PC-3 (cell line): ENCODE data around the gene UFM1. TPM values are rescaled to one million over a fixed set of nuclear protein-coding genes. Genes with fewer than 3 reads are reported as not detected.
"Not testable (repeated sequence)": the region's sequence is repeated elsewhere in the genome, so short reads cannot be mapped to it uniquely, and the experiment has no call there.

Experiments used
- ATAC-seq: fragments of 200-7000 bp; cut with Tn5 transposase; 2 replicates; pipeline ENCODE4 v1.9.1; 2020; ENCODE audit warnings: mild to moderate bottlenecking, moderate library complexity
- BruUV-seq: library from RNA; stranded (reverse); fragments of 400-500 nt; replicated peaks from 2 replicates; lab custom pipeline; 2021; lab: Mats Ljungman, UMichigan
- CTCF ChIA-PET: fragments of 300-600 bp; sonication (Branson Sonifier 250); formaldehyde crosslinking; loops from one replicate; lab custom pipeline; 2022; ENCODE audit warnings: antibody characterized with exemption; lab: Charles Lee
- POLR2A ChIA-PET: fragments of 300-600 bp; sonication (Branson Sonifier 250); formaldehyde crosslinking; loops from one replicate; lab custom pipeline; 2022; ENCODE audit warnings: antibody characterized with exemption; ENCODE audit not compliant: unreplicated experiment; lab: Charles Lee
- DNase-seq: peaks from one replicate; pipeline ENCODE4 v3.0.0-alpha.2; 2015
- H2AFZ ChIP-seq: fragments of 300-600 bp; sonication (generic); 2 replicates; pipeline ENCODE4 v1.6.0; 2016; ENCODE audit warnings: antibody characterized with exemption, low read length
- H3F3A ChIP-seq: fragments of 300-600 bp; sonication (generic); one replicate; pipeline ENCODE4 v1.6.0; 2017; ENCODE audit warnings: antibody characterized with exemption, low read length, control low read depth, mild to moderate bottlenecking; ENCODE audit not compliant: unreplicated experiment
- H3K27ac ChIP-seq: fragments of 300-600 bp; sonication (generic); 2 replicates; pipeline ENCODE4 v1.5.1; 2016; ENCODE audit warnings: mild to moderate bottlenecking, low read length
- H3K27me3 ChIP-seq: fragments of 300-600 bp; sonication (generic); 2 replicates; pipeline ENCODE4 v1.6.1; 2016; ENCODE audit warnings: low read length, mixed read lengths
- H3K36me3 ChIP-seq: fragments of 300-600 bp; sonication (generic); 2 replicates; pipeline ENCODE4 v1.6.1; 2016; ENCODE audit warnings: low read depth, mixed run types, low read length, mixed read lengths
- H3K4me1 ChIP-seq: fragments of 300-600 bp; sonication (generic); 2 replicates; pipeline ENCODE4 v1.5.1; 2016; ENCODE audit warnings: low read length; ENCODE audit not compliant: insufficient read depth
- H3K4me2 ChIP-seq: fragments of 300-600 bp; sonication (generic); 2 replicates; pipeline ENCODE4 v1.6.0; 2016; ENCODE audit warnings: low read length
- H3K4me3 ChIP-seq: fragments of 300-600 bp; sonication (generic); 2 replicates; pipeline ENCODE4 v1.5.1; 2016; ENCODE audit warnings: mild to moderate bottlenecking, low read length, mixed read lengths
- H3K79me2 ChIP-seq: fragments of 300-600 bp; sonication (generic); 2 replicates; pipeline ENCODE4 v1.6.1; 2017; ENCODE audit warnings: low read length, mixed read lengths
- H3K9ac ChIP-seq: fragments of 300-600 bp; sonication (generic); 2 replicates; pipeline ENCODE4 v1.6.0; 2016; ENCODE audit warnings: mild to moderate bottlenecking, low read length
- H3K9me2 ChIP-seq: fragments of 300-600 bp; sonication (generic); replicated peaks from 2 replicates; pipeline ENCODE4 v1.6.1; 2016; ENCODE audit warnings: mixed run types, low read length, mixed read lengths
- H3K9me3 ChIP-seq: fragments of 300-600 bp; sonication (generic); 2 replicates; pipeline ENCODE4 v1.6.1; 2016; ENCODE audit warnings: low read length, mixed read lengths
- H4K20me1 ChIP-seq: fragments of 300-600 bp; sonication (generic); 2 replicates; pipeline ENCODE4 v1.6.1; 2016; ENCODE audit warnings: low read length, mixed read lengths
- EZH2 ChIP-seq: fragments of 300-600 bp; sonication (generic); IDR thresholded peaks from one replicate; pipeline ENCODE4 v1.6.1; 2017; ENCODE audit warnings: antibody characterized with exemption, mild to moderate bottlenecking, low read length; ENCODE audit not compliant: unreplicated experiment
- EZH2phosphoT487 ChIP-seq: fragments of 300-600 bp; sonication (generic); IDR thresholded peaks from 2 replicates; pipeline ENCODE4 v1.6.1; 2018; ENCODE audit warnings: mild to moderate bottlenecking, antibody characterized with exemption, low read length, borderline replicate concordance
- intact Hi-C: fragments of 100-400 bp; cut with micrococcal nuclease; formaldehyde crosslinking; loops from 2 replicates; pipeline ENCODE4 v1.9.0; 2023
- total RNA-seq: library from RNA; depleted of rRNA; stranded (reverse); fragments of >200 nt; gene quantifications from 2 replicates; pipeline ENCODE4 v1.2.3, GENCODE V29; 2014
- TF ChIP-seq, protein P1 (sequence below): fragments of 300-600 bp; sonication (generic); conservative IDR thresholded peaks from 2 replicates; pipeline ENCODE4 v1.5.1; 2017; ENCODE audit warnings: antibody characterized with exemption, low read depth, mild to moderate bottlenecking, low read length

UFM1 gene
- total RNA-seq, 1 experiment from 2014 or later = 30.3 TPM

DNA sequence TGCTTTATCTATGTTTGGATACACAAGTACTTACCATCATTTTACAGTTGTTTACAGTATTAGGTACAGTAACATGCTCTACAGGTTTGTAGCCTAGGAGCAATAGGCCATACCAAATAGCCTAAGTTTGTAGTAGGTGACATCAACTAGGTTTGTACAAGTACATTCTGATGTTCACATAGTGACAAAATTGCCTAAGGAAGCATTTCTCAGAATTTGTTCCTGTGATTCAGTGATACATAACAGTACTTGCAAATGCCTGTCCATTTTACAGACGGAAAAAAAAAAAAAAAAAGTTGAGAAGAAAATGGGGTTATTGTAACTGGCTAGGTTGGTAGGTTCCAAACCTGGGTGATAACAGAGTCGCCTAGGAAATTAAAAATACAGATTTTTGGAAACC lies 13.6 kb downstream of the UFM1 start:
- Histone ChIP-seq H3K36me3 (peaks cover 14% of the 10 kb centered on the region), H3K4me2 (no peak overlapping the region), H2AFZ (no peak overlapping the region), H3K9ac (no peak overlapping the region), H3K4me3 (no peak overlapping the region), H3F3A (no peaks in the 10 kb centered on the region), H3K9me3 (no peaks in the 10 kb centered on the region), H3K4me1 (peaks cover 20% of the 10 kb centered on the region), H4K20me1 (no peaks in the 10 kb centered on the region), H3K9me2 (no peaks in the 10 kb centered on the region), H3K27me3 (no peaks in the 10 kb centered on the region), H3K79me2 (no peaks in the 10 kb centered on the region), H3K27ac (no peak overlapping the region)
- DNase-seq (no peak), ATAC-seq (no peak)
- intact Hi-C loops = no loop called here
- no TSS peak for BruUV-seq
- CTCF ChIA-PET = no interaction called here
- POLR2A ChIA-PET = no interaction called here
- TF ChIP-seq EZH2phosphoT487 = no peak
- TF ChIP-seq, protein P1, sequence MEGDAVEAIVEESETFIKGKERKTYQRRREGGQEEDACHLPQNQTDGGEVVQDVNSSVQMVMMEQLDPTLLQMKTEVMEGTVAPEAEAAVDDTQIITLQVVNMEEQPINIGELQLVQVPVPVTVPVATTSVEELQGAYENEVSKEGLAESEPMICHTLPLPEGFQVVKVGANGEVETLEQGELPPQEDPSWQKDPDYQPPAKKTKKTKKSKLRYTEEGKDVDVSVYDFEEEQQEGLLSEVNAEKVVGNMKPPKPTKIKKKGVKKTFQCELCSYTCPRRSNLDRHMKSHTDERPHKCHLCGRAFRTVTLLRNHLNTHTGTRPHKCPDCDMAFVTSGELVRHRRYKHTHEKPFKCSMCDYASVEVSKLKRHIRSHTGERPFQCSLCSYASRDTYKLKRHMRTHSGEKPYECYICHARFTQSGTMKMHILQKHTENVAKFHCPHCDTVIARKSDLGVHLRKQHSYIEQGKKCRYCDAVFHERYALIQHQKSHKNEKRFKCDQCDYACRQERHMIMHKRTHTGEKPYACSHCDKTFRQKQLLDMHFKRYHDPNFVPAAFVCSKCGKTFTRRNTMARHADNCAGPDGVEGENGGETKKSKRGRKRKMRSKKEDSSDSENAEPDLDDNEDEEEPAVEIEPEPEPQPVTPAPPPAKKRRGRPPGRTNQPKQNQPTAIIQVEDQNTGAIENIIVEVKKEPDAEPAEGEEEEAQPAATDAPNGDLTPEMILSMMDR = no peak
- TF ChIP-seq EZH2 = no peak

GRCh38 chr13:38363746-38364145 lies 14.1 kb downstream of the UFM1 start:
- H2AFZ ChIP-seq, ATAC-seq, H3K27me3 ChIP-seq, H3F3A ChIP-seq, H3K9me2 ChIP-seq, H3K27ac ChIP-seq, DNase-seq, H3K4me3 ChIP-seq, H3K9me3 ChIP-seq, CTCF ChIA-PET, H3K4me2 ChIP-seq, H3K79me2 ChIP-seq, BruUV-seq, H4K20me1 ChIP-seq, intact Hi-C loops, POLR2A ChIA-PET, H3K9ac ChIP-seq: not testable (repeated sequence)
- H3K36me3 ChIP-seq = peaks cover 14% of the 10 kb centered on the region
- H3K4me1 ChIP-seq = peaks cover 22% of the 10 kb centered on the region

DNA sequence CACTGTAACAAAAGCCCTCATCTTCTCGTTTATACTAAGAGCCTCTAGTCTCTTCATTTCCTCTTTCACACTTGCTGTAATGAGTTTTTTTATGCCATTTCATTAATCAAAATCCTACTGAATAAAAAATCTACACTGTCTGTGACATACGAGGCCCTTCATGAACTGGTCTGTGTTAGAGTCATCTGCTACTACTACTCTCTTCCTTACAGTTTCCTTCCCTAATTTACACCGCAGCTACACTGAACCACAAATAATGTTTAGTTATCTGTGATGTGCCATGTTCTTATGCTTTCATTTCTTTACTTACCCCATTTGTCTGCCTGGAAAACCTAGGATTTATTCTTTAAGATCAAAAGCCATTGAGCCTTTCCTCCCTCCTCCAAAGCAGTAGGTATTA lies 16.0 kb downstream of the UFM1 start:
- Histone ChIP-seq H3F3A (no peaks in the 10 kb centered on the region), H3K4me2 (no peak overlapping the region), H3K4me3 (no peak overlapping the region), H3K79me2 (no peaks in the 10 kb centered on the region), H3K27ac (peak overlapping the region; percentile 97; the same call in 1 of the 2 replicates), H3K36me3 (peaks cover 9% of the 10 kb centered on the region), H3K9ac (no peak overlapping the region), H3K4me1 (peaks cover 22% of the 10 kb centered on the region), H3K9me3 (no peaks in the 10 kb centered on the region), H3K27me3 (no peaks in the 10 kb centered on the region), H4K20me1 (no peaks in the 10 kb centered on the region), H3K9me2 (no peaks in the 10 kb centered on the region), H2AFZ (no peak overlapping the region)
- BruUV-seq = no TSS peak
- ATAC-seq (no peak), DNase-seq (no peak)
- CTCF ChIA-PET = no interaction called here
- POLR2A ChIA-PET = no interaction called here
- TF ChIP-seq, protein P1 = no peak
- TF ChIP-seq EZH2 (no peak), EZH2phosphoT487 (no peak)
- intact Hi-C loops = loop anchor here (2.0 to 5.0 kb wide), 2 partner anchors 51 to 162 kb away; no protein-coding TSS in a partner anchor
